ENCODE results near the gene CYFIP2.

Gene CYFIP2

GRCh38 chr5:157280927-157281326 lies 15.0 kb downstream of the CYFIP2 start:
- no peaks in the 10 kb centered on the region for H3K9me3 ChIP-seq (ENCODE audit: control insufficient read depth, low read length)

GRCh38 chr5:157282150-157282549 lies 16.2 kb downstream of the CYFIP2 start:
- Histone ChIP-seq H3K36me3 (ENCODE audit: control insufficient read depth, insufficient read depth, low read length) (no peaks in the 10 kb centered on the region), H3K9ac (ENCODE audit: low read length) (no peak overlapping the region), H3K4me1 (ENCODE audit: control insufficient read depth, insufficient read depth, low read length) (no peaks in the 10 kb centered on the region), H3K27me3 (ENCODE audit: control insufficient read depth, insufficient read depth, low read length) (no peaks in the 10 kb centered on the region), H3K4me3 (ENCODE audit: low read length) (no peak overlapping the region), H3K9me3 (ENCODE audit: control insufficient read depth, low read length) (no peaks in the 10 kb centered on the region)

More at GRCh38 chr5:157280927-157281326, 15.0 kb downstream of the CYFIP2 start:
- Histone ChIP-seq H3K36me3 (ENCODE audit: control insufficient read depth, insufficient read depth, low read length) (no peaks in the 10 kb centered on the region), H3K27me3 (ENCODE audit: control insufficient read depth, insufficient read depth, low read length) (no peaks in the 10 kb centered on the region), H3K9ac (ENCODE audit: low read length) (no peak overlapping the region), H3K4me3 (ENCODE audit: low read length) (no peak overlapping the region), H3K4me1 (ENCODE audit: control insufficient read depth, insufficient read depth, low read length) (no peaks in the 10 kb centered on the region)

GRCh38 chr5:157283434-157283833 lies 17.5 kb downstream of the CYFIP2 start:
- Histone ChIP-seq H3K36me3 (ENCODE audit: control insufficient read depth, insufficient read depth, low read length) (no peaks in the 10 kb centered on the region), H3K9me3 (ENCODE audit: control insufficient read depth, low read length) (no peaks in the 10 kb centered on the region), H3K27me3 (ENCODE audit: control insufficient read depth, insufficient read depth, low read length) (no peaks in the 10 kb centered on the region), H3K4me1 (ENCODE audit: control insufficient read depth, insufficient read depth, low read length) (no peaks in the 10 kb centered on the region), H3K9ac (ENCODE audit: low read length) (no peak overlapping the region), H3K4me3 (ENCODE audit: low read length) (no peak overlapping the region)

GRCh38 chr5:157284458-157285212 lies 18.7 kb downstream of the CYFIP2 start:
- Histone ChIP-seq H3K36me3 (ENCODE audit: control insufficient read depth, insufficient read depth, low read length) (no peaks in the 10 kb centered on the region), H3K4me3 (ENCODE audit: low read length) (no peak overlapping the region), H3K4me1 (ENCODE audit: control insufficient read depth, insufficient read depth, low read length) (no peaks in the 10 kb centered on the region), H3K9me3 (ENCODE audit: control insufficient read depth, low read length) (no peaks in the 10 kb centered on the region), H3K9ac (ENCODE audit: low read length) (no peak overlapping the region), H3K27me3 (ENCODE audit: control insufficient read depth, insufficient read depth, low read length) (no peaks in the 10 kb centered on the region)

- Histone ChIP-seq H3K27me3 (ENCODE audit: control insufficient read depth, insufficient read depth, low read length) (no peaks in the 10 kb centered on the region), H3K4me1 (ENCODE audit: control insufficient read depth, insufficient read depth, low read length) (no peaks in the 10 kb centered on the region), H3K9me3 (ENCODE audit: control insufficient read depth, low read length) (no peaks in the 10 kb centered on the region), H3K4me3 (ENCODE audit: low read length) (no peak overlapping the region), H3K36me3 (ENCODE audit: control insufficient read depth, insufficient read depth, low read length) (no peaks in the 10 kb centered on the region), H3K9ac (ENCODE audit: low read length) (no peak overlapping the region)
These were observed 19.6 kb downstream of the CYFIP2 start for GRCh38 chr5:157285310-157286035.

- Histone ChIP-seq H3K4me3 (ENCODE audit: low read length) (no peak overlapping the region), H3K27me3 (ENCODE audit: control insufficient read depth, insufficient read depth, low read length) (no peaks in the 10 kb centered on the region), H3K36me3 (ENCODE audit: control insufficient read depth, insufficient read depth, low read length) (no peaks in the 10 kb centered on the region), H3K4me1 (ENCODE audit: control insufficient read depth, insufficient read depth, low read length) (no peaks in the 10 kb centered on the region), H3K9me3 (ENCODE audit: control insufficient read depth, low read length) (no peaks in the 10 kb centered on the region), H3K9ac (ENCODE audit: low read length) (no peak overlapping the region)
These were observed 20.9 kb downstream of the CYFIP2 start for GRCh38 chr5:157286761-157287211.

GRCh38 chr5:157288405-157289163 lies 22.7 kb downstream of the CYFIP2 start:
- no peak overlapping the region for H3K4me3 ChIP-seq (ENCODE audit: low read length)
- no peak overlapping the region for H3K9ac ChIP-seq (ENCODE audit: low read length)
- no peaks in the 10 kb centered on the region for H3K4me1 ChIP-seq (ENCODE audit: control insufficient read depth, insufficient read depth, low read length)
- no peaks in the 10 kb centered on the region for H3K27me3 ChIP-seq (ENCODE audit: control insufficient read depth, insufficient read depth, low read length)
- no peaks in the 10 kb centered on the region for H3K36me3 ChIP-seq (ENCODE audit: control insufficient read depth, insufficient read depth, low read length)
- no peaks in the 10 kb centered on the region for H3K9me3 ChIP-seq (ENCODE audit: control insufficient read depth, low read length)

- Histone ChIP-seq H3K27me3 (ENCODE audit: control insufficient read depth, insufficient read depth, low read length) (no peaks in the 10 kb centered on the region), H3K36me3 (ENCODE audit: control insufficient read depth, insufficient read depth, low read length) (no peaks in the 10 kb centered on the region), H3K9ac (ENCODE audit: low read length) (no peak overlapping the region), H3K4me3 (ENCODE audit: low read length) (no peak overlapping the region), H3K4me1 (ENCODE audit: control insufficient read depth, insufficient read depth, low read length) (no peaks in the 10 kb centered on the region), H3K9me3 (ENCODE audit: control insufficient read depth, low read length) (no peaks in the 10 kb centered on the region)
These were observed 23.4 kb downstream of the CYFIP2 start for GRCh38 chr5:157289164-157289819.

- H3K27me3 ChIP-seq (ENCODE audit: control insufficient read depth, insufficient read depth, low read length): no peaks in the 10 kb centered on the region
- H3K9ac ChIP-seq (ENCODE audit: low read length): no peak overlapping the region
- H3K4me3 ChIP-seq (ENCODE audit: low read length): no peak overlapping the region
- no peaks in the 10 kb centered on the region for H3K4me1 ChIP-seq (ENCODE audit: control insufficient read depth, insufficient read depth, low read length)
- H3K36me3 ChIP-seq (ENCODE audit: control insufficient read depth, insufficient read depth, low read length): no peaks in the 10 kb centered on the region
- H3K9me3 ChIP-seq (ENCODE audit: control insufficient read depth, low read length): no peaks in the 10 kb centered on the region
These were observed 24.4 kb downstream of the CYFIP2 start for GRCh38 chr5:157290156-157290980.

- Histone ChIP-seq H3K36me3 (ENCODE audit: control insufficient read depth, insufficient read depth, low read length) (no peaks in the 10 kb centered on the region), H3K4me1 (ENCODE audit: control insufficient read depth, insufficient read depth, low read length) (no peaks in the 10 kb centered on the region), H3K9ac (ENCODE audit: low read length) (no peak overlapping the region), H3K9me3 (ENCODE audit: control insufficient read depth, low read length) (no peaks in the 10 kb centered on the region), H3K4me3 (ENCODE audit: low read length) (no peak overlapping the region), H3K27me3 (ENCODE audit: control insufficient read depth, insufficient read depth, low read length) (no peaks in the 10 kb centered on the region)
These were observed 25.2 kb downstream of the CYFIP2 start for GRCh38 chr5:157290981-157291711.
